Endothelial cell of umbilical vein (primary cell): Measurements from ENCODE around the gene PRMT9. TPM values are rescaled to one million over a fixed set of nuclear protein-coding genes. Genes with fewer than 3 reads are reported as not detected.

Experiments used
- BruUV-seq: library from RNA; stranded (reverse); fragments of 400-500 nt; replicated peaks from 2 replicates; lab custom pipeline; 2021; lab: Mats Ljungman, UMichigan
- CTCF ChIA-PET: fragments of 300-600, 350-600 bp; sonication (Branson Sonifier 250); formaldehyde crosslinking; loops from one replicate; lab custom pipeline; 2021; ENCODE audit warnings: antibody characterized with exemption, inconsistent platforms; lab: Charles Lee
- POLR2A ChIA-PET: fragments of 300-600, 350-600 bp; sonication (Branson Sonifier 250); formaldehyde crosslinking; loops from one replicate; lab custom pipeline; 2021; ENCODE audit warnings: antibody characterized with exemption, inconsistent platforms; lab: Charles Lee
- DNase-seq: peaks from one replicate; pipeline ENCODE4 v3.0.0-alpha.2; 2011; ENCODE audit warnings: low read depth, low spot score
- FAIRE-seq: peaks from 2 replicates; lab custom pipeline; 2011; peaks lifted over from hg19 to GRCh38; lab: Jason Lieb, UNC
- H2AFZ ChIP-seq: 2 replicates; pipeline ENCODE4 v1.6.0; 2012; ENCODE audit warnings: low read depth, low read length, control low read depth, inconsistent platforms
- H3K27ac ChIP-seq: 2 replicates; pipeline ENCODE4 v1.5.1; 2011; ENCODE audit warnings: low read depth, mild to moderate bottlenecking, control low read depth, low read length, moderate library complexity; ENCODE audit not compliant: insufficient read depth
- H3K27me3 ChIP-seq, 2 experiments: 2 replicates each; pipeline versions ENCODE4 v1.6.0 to v1.6.1; 2011; ENCODE audit warnings: low read length in 2 of 2, mixed read lengths in 1 of 2; ENCODE audit not compliant: control insufficient read depth in 2 of 2, insufficient read depth in 2 of 2
- H3K36me3 ChIP-seq, 2 experiments: 2 replicates in 1 of 2; 3 replicates in 1 of 2; pipeline ENCODE4 v1.5.1; 2011; ENCODE audit warnings: low read length in 2 of 2, mild to moderate bottlenecking in 1 of 2, moderate library complexity in 1 of 2; ENCODE audit not compliant: control insufficient read depth in 2 of 2, insufficient read depth in 2 of 2; ENCODE audit errors: extremely low read depth in 1 of 2
- H3K4me1 ChIP-seq: 3 replicates; pipeline ENCODE4 v1.5.1; 2011; ENCODE audit warnings: mild to moderate bottlenecking, low read length; ENCODE audit not compliant: control insufficient read depth, insufficient read depth; ENCODE audit errors: extremely low read depth
- H3K4me2 ChIP-seq: 2 replicates; pipeline ENCODE4 v1.6.1; 2011; ENCODE audit warnings: low read length, control low read depth, mixed read lengths; ENCODE audit not compliant: insufficient read depth
- H3K4me3 ChIP-seq, 3 experiments: fragments of 200-600 bp in 1 of 3; sonication (generic), shearing (Covaris generic) in 1 of 3; replicated peaks in 1 of 3; 2 replicates each; pipeline ENCODE4 v1.5.1; 2011 to 2016; ENCODE audit warnings: control low read depth in 3 of 3, low read length in 3 of 3, mild to moderate bottlenecking in 2 of 3, inconsistent platforms in 1 of 3, low read depth in 1 of 3, moderate library complexity in 1 of 3; ENCODE audit not compliant: insufficient read depth in 1 of 3
- H3K79me2 ChIP-seq: 2 replicates; pipeline ENCODE4 v1.6.0; 2012; ENCODE audit warnings: low read length, inconsistent platforms; ENCODE audit not compliant: control insufficient read depth, insufficient read depth
- H3K9ac ChIP-seq: replicated peaks from 2 replicates; pipeline ENCODE3; 2011; ENCODE audit warnings: low read length, control low read depth; ENCODE audit not compliant: insufficient read depth; ENCODE audit errors: extremely low read depth
- H3K9me1 ChIP-seq: replicated peaks from 3 replicates; pipeline ENCODE4 v1.6.0; 2011; ENCODE audit warnings: mild to moderate bottlenecking, low read length; ENCODE audit not compliant: control insufficient read depth, insufficient read depth; ENCODE audit errors: extremely low read depth
- H3K9me3 ChIP-seq: replicated peaks from 2 replicates; pipeline ENCODE4 v1.5.1; 2012; ENCODE audit warnings: low read length, inconsistent platforms; ENCODE audit not compliant: control insufficient read depth, insufficient read depth
- H4K20me1 ChIP-seq: replicated peaks from 2 replicates; pipeline ENCODE3; 2011; ENCODE audit warnings: mild to moderate bottlenecking, low read length; ENCODE audit not compliant: control insufficient read depth, insufficient read depth; ENCODE audit errors: extremely low read depth
- EZH2 ChIP-seq: IDR thresholded peaks from 2 replicates; pipeline ENCODE4 v1.6.1; 2012; ENCODE audit warnings: borderline replicate concordance, low read depth, mild to moderate bottlenecking, moderate library complexity, low read length, inconsistent platforms; ENCODE audit not compliant: severe bottlenecking
- FOS ChIP-seq: IDR thresholded peaks from 2 replicates; pipeline ENCODE4 v1.6.1; 2011; ENCODE audit warnings: mild to moderate bottlenecking, low read length, moderate library complexity, borderline replicate concordance; ENCODE audit not compliant: insufficient read depth
- GATA2 ChIP-seq: IDR thresholded peaks from 2 replicates; pipeline ENCODE4 v1.7.0; 2011; ENCODE audit warnings: low read depth, mild to moderate bottlenecking, moderate library complexity, mixed read lengths, low read length; ENCODE audit not compliant: insufficient read length, insufficient read depth
- JUN ChIP-seq: IDR thresholded peaks from 2 replicates; pipeline ENCODE4 v1.6.1; 2011; ENCODE audit warnings: borderline replicate concordance, low read depth; ENCODE audit not compliant: insufficient read length, insufficient read depth
- MAX ChIP-seq: IDR thresholded peaks from 2 replicates; pipeline ENCODE4 v1.6.1; 2011; ENCODE audit not compliant: insufficient read depth, insufficient read length
- MYC ChIP-seq: IDR thresholded peaks from one replicate; pipeline ENCODE4 v1.6.1; 2011; ENCODE audit warnings: mild to moderate bottlenecking, low read depth, low read length
- POLR2A ChIP-seq: IDR thresholded peaks from 2 replicates; pipeline ENCODE4 v1.6.1; 2012; ENCODE audit warnings: low read depth, mild to moderate bottlenecking, control low read depth, low read length
- POLR2AphosphoS5 ChIP-seq: IDR thresholded peaks from 2 replicates; pipeline ENCODE4 v1.6.1; 2012; ENCODE audit warnings: low read depth, mild to moderate bottlenecking, control low read depth, low read length, moderate library complexity; ENCODE audit not compliant: insufficient read depth
- dilution Hi-C: fragments of 300-500 bp; cut with MboI; formaldehyde crosslinking; loops from one replicate; pipeline ENCODE4 v1.15.0; 2019; ENCODE audit warnings: low sequenced_read_pairs; ENCODE audit not compliant: extremely low pct_ligation_motif_present
- intact Hi-C: fragments of 100-400 bp; cut with micrococcal nuclease; formaldehyde crosslinking; loops from one replicate; pipeline ENCODE4 v1.10.0; 2022
- polyA plus RNA-seq, 4 experiments: library from polyadenylated mRNA; depleted of rRNA in 3 of 4; stranded (reverse) in 3 of 4; unstranded in 1 of 4; fragments of >200 nt; gene quantifications; 2 replicates each; pipeline versions ENCODE4 v1.2.1 to v1.2.3, GENCODE V29; 2011 to 2012; ENCODE audit warnings: missing spikeins in 1 of 4
- total RNA-seq: library from RNA; stranded (reverse); gene quantifications from 2 replicates; pipeline ENCODE4 v1.2.3, GENCODE V29; 2021
- TF ChIP-seq, protein P1 (sequence below), 2 donors: IDR thresholded peaks; 1 replicate in 1 of 2; 2 replicates in 1 of 2; pipeline ENCODE4 v1.5.1; 2011; ENCODE audit warnings: low read length in 2 of 2, mild to moderate bottlenecking in 2 of 2, moderate library complexity in 2 of 2, control low read depth in 1 of 2, inconsistent platforms in 1 of 2, low read depth in 1 of 2; ENCODE audit not compliant: insufficient read depth in 1 of 2; ENCODE audit errors: extremely low read depth in 1 of 2

Gene PRMT9
- total and polyA plus RNA-seq, 2 donors (not counting 3 experiments of a cell fraction or from before 2014, with no cell fraction given) = 3.2 to 9.0 TPM

- Histone ChIP-seq H3K9ac (no peak overlapping the region), H2AFZ (peak overlapping the region; percentile 30), H3K9me1 (no peaks in the 10 kb centered on the region), H3K27me3 (no peaks in the 10 kb centered on the region), H3K36me3 (no peaks in the 10 kb centered on the region), H4K20me1 (no peaks in the 10 kb centered on the region), H3K4me3 (no peak overlapping the region), H3K27ac (no peak overlapping the region), H3K4me2 (no peak overlapping the region), H3K79me2 (no peaks in the 10 kb centered on the region), H3K4me1 (peaks cover 12% of the 10 kb centered on the region), H3K9me3 (no peaks in the 10 kb centered on the region)
- TF ChIP-seq, protein P1, sequence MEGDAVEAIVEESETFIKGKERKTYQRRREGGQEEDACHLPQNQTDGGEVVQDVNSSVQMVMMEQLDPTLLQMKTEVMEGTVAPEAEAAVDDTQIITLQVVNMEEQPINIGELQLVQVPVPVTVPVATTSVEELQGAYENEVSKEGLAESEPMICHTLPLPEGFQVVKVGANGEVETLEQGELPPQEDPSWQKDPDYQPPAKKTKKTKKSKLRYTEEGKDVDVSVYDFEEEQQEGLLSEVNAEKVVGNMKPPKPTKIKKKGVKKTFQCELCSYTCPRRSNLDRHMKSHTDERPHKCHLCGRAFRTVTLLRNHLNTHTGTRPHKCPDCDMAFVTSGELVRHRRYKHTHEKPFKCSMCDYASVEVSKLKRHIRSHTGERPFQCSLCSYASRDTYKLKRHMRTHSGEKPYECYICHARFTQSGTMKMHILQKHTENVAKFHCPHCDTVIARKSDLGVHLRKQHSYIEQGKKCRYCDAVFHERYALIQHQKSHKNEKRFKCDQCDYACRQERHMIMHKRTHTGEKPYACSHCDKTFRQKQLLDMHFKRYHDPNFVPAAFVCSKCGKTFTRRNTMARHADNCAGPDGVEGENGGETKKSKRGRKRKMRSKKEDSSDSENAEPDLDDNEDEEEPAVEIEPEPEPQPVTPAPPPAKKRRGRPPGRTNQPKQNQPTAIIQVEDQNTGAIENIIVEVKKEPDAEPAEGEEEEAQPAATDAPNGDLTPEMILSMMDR (IDR thresholded peaks at IDR 0.05; ENCODE audit: extremely low read depth in 1 of 2, insufficient read depth in 1 of 2, low read depth in 1 of 2, low read length in 2 of 2) = no peak
- no peak for TF ChIP-seq POLR2AphosphoS5
- no peak for TF ChIP-seq FOS
- no peak for TF ChIP-seq EZH2
- TF ChIP-seq MYC = no peak
- TF ChIP-seq MAX = no peak
- TF ChIP-seq GATA2 = no peak
- no peak for TF ChIP-seq JUN
- TF ChIP-seq POLR2A = no peak
- BruUV-seq = no TSS peak
- FAIRE-seq = no peak
- intact Hi-C loops = no loop called here
- dilution Hi-C loops = no loop called here
- ChIA-PET CTCF (interaction anchor here (1.9 to 15.4 kb wide), 2 partner anchors 12 to 155 kb away, joined by 6 to 308 read pairs; no protein-coding TSS in a partner anchor), POLR2A (no interaction called here)
- DNase-seq = no peak
Measured at GRCh38 chr4:147709999-147710398, 26.0 kb upstream of the PRMT9 start.
